ENCODE data around the gene AIPL1. TPM values are rescaled to one million over a fixed set of nuclear protein-coding genes. Genes with fewer than 3 reads are reported as not detected.

AIPL1 gene
- total RNA-seq, 6 donors from 2014 or later = not detected

DNA sequence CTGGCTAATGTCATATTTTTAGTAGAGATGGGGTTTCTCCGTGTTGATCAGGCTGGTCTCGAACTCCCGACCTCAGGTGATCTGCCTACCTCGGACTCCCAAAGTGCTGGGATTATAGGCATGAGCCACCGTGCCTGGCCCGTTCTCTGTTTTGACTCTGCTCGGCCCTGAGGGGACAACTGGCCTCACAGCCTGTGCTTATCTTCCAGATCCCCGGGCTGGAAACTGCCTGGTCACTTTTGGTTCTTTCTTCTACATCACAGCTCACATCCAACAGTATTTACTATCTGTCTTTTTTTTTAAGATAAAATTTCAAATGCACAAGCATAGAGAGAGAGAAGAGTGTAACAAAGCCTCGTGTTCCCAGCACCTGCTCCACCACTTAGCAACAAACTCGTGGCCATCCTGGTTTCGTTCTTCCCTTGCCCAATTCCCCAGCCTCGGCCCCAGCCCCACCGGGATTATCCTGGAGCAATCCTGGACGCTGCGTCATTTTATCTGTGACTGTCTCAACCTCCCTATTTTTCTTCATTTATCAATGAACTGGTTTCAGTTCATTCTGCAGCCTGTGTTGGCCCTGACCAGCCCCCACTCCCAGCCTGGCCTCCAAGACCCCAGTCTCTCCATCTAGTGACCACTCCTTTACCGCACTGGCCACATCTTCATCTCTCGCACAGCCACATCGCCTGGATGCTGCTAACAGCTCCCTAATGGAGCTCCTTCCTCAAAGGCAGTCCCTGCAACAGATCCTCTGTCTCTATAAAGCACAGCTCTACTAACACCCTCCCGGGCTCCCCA lies 30.5 kb upstream of the AIPL1 start:
- Histone ChIP-seq H3K9me3 (no peaks in the 10 kb centered on the region), H3K4me1 (no peaks in the 10 kb centered on the region), H3K36me3 (peaks cover 0 to 8% (median 2%) of the 10 kb centered on the region in 4 donors), H3K27ac (no peak overlapping the region), H3K27me3 (no peaks in the 10 kb centered on the region), H3K4me3 (no peak overlapping the region)
- 82 to 85% methylated on average over 19 of the region's 19 CpGs for WGBS, 2 donors
- no peak for TF ChIP-seq EP300 (IDR thresholded peaks at IDR 0.05)
- TF ChIP-seq, protein P1, sequence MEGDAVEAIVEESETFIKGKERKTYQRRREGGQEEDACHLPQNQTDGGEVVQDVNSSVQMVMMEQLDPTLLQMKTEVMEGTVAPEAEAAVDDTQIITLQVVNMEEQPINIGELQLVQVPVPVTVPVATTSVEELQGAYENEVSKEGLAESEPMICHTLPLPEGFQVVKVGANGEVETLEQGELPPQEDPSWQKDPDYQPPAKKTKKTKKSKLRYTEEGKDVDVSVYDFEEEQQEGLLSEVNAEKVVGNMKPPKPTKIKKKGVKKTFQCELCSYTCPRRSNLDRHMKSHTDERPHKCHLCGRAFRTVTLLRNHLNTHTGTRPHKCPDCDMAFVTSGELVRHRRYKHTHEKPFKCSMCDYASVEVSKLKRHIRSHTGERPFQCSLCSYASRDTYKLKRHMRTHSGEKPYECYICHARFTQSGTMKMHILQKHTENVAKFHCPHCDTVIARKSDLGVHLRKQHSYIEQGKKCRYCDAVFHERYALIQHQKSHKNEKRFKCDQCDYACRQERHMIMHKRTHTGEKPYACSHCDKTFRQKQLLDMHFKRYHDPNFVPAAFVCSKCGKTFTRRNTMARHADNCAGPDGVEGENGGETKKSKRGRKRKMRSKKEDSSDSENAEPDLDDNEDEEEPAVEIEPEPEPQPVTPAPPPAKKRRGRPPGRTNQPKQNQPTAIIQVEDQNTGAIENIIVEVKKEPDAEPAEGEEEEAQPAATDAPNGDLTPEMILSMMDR (IDR thresholded peaks at IDR 0.05) = no peak
- DNase-seq (no peak), ATAC-seq (ENCODE audit: low FRiP score in 2 of 2) (no peak)

DNA sequence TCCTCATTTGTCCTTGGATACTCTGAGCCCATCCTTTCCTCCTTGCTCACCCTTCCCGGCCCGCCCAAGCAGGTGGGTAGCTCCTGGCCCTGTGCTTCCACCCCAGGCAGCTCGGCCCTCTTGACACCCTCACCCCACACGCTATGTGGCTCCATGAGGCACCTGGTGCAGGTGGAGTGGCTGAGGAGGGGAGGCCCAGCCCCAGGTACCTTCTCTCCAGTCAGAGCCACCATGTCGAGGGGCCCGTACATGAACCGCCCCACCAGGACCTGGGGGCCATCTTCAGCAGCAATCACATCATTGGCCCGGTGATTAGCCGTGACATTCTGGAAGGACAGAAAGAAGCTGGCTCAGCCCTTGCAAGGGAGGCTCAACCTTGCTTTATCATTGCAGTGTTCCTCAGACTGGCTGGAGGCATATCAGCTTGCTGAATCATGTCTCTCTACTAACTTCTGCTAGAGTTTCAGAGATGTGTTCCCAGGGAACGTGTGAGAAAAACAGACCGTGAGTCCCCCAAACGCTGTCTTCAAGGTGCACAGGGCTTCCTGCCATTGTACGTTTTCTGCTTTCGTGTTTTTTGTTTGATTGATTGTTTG lies 29.6 kb upstream of the AIPL1 start:
- Histone ChIP-seq H3K27me3 (no peaks in the 10 kb centered on the region), H3K9me3 (no peaks in the 10 kb centered on the region), H3K4me3 (no peak overlapping the region), H3K4me1 (no peaks in the 10 kb centered on the region), H3K36me3 (peaks cover 0 to 5% (median 2%) of the 10 kb centered on the region in 4 donors), H3K27ac (no peak overlapping the region)
- DNase-seq (no peak), ATAC-seq (ENCODE audit: low FRiP score in 2 of 2) (no peak)
- 93 to 96% methylated on average over 12 to 14 of the region's 14 CpGs for WGBS, 2 donors
- TF ChIP-seq POLR2A (IDR thresholded peaks at IDR 0.05) = no peak
- TF ChIP-seq EP300 (IDR thresholded peaks at IDR 0.05) = no peak
- TF ChIP-seq, protein P1 (IDR thresholded peaks at IDR 0.05) = no peak
- no peak for TF ChIP-seq POLR2AphosphoS5 (IDR thresholded peaks at IDR 0.05)

DNA sequence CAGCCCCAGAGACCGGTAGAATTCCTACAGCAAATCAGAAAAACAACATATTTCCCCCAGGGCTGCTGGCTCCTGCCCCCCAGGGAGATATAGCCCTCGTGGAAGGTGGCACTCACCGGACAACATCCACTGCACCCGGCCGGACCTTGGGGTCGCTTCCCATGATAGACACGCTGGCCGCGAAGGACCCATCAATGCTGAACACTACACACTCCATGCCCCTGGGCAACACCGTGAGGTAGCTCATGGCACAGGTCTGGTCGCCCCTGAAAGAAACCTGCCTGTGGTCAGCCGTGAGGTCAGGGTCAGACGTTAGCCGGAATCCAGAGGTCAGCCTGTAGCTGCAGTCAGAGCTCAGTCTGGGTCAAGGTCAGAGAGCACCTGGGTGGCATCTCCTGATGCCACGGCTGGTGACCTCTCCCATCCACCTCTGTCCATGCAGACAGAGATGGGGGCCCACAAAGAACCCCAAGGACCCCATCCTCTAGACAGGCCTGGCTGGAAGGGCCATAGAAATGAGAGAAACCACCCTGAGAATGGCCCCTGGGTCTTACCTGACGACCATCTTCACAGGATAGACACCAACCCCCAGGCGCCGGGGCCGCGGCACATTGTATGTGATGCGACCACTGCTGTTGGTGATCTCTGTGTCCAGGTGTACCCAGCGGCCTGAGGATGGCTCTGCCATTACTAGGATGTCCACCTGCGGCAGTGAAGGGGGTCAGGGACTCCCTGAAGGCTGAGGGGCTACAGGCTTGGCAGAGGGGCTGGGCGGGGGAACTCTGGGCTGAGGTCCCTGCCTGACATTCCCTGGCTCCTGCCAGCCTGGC lies 28.9 kb upstream of the AIPL1 start:
- Histone ChIP-seq H3K4me1 (no peaks in the 10 kb centered on the region), H3K36me3 (peaks cover 0 to 5% (median 2%) of the 10 kb centered on the region in 4 donors), H3K27me3 (no peaks in the 10 kb centered on the region), H3K9me3 (no peaks in the 10 kb centered on the region), H3K27ac (no peak overlapping the region), H3K4me3 (no peak overlapping the region)
- ATAC-seq (ENCODE audit: low FRiP score in 2 of 2) (no peak), DNase-seq (no peak)
- TF ChIP-seq POLR2AphosphoS5 (IDR thresholded peaks at IDR 0.05) (no peak), POLR2A (IDR thresholded peaks at IDR 0.05) (no peak), EP300 (IDR thresholded peaks at IDR 0.05) (no peak)
- TF ChIP-seq, protein P1 (IDR thresholded peaks at IDR 0.05) = no peak
- WGBS, 2 donors = 92 to 94% methylated on average over 7 to 23 of the region's 24 CpGs

DNA sequence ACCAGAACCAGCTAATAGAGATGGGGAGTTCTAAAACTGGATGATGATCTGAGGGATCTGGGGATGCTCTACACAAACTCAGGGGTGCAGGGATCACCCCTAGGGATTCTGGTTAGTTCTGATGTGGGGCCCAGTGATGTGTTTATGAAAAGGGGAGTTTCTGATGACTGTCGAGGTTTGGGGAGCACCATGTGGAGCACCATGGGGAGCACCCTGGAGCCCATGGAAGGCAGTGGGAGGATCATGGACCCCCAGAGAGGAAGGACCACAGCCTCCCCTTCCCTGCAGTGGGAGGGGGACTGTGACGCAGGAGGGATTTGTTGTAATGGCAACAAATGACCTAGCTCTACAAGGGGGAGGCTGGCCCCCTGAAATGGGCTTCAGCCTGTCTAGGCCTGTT lies 27.8 kb upstream of the AIPL1 start:
- Histone ChIP-seq H3K9me3 (no peaks in the 10 kb centered on the region), H3K27me3 (no peaks in the 10 kb centered on the region), H3K4me3 (no peak overlapping the region), H3K27ac (no peak overlapping the region), H3K4me1 (no peaks in the 10 kb centered on the region), H3K36me3 (peaks cover 0 to 5% (median 2%) of the 10 kb centered on the region in 4 donors)
- DNase-seq (no peak), ATAC-seq (ENCODE audit: low FRiP score in 2 of 2) (no peak)
- WGBS, 2 donors = 88 to 92% methylated on average over 2 of the region's 2 CpGs
- TF ChIP-seq EP300 (IDR thresholded peaks at IDR 0.05) (no peak), POLR2AphosphoS5 (IDR thresholded peaks at IDR 0.05) (no peak), POLR2A (IDR thresholded peaks at IDR 0.05) (no peak)
- TF ChIP-seq, protein P1 (IDR thresholded peaks at IDR 0.05) = no peak

Data from upper lobe of left lung (tissue), 6 donors.